ENCODE data around the gene GCC2.

GRCh38 chr2:108449410-108450130 is 564 bp downstream of the GCC2 start:
- TF ChIP-seq, protein P1, sequence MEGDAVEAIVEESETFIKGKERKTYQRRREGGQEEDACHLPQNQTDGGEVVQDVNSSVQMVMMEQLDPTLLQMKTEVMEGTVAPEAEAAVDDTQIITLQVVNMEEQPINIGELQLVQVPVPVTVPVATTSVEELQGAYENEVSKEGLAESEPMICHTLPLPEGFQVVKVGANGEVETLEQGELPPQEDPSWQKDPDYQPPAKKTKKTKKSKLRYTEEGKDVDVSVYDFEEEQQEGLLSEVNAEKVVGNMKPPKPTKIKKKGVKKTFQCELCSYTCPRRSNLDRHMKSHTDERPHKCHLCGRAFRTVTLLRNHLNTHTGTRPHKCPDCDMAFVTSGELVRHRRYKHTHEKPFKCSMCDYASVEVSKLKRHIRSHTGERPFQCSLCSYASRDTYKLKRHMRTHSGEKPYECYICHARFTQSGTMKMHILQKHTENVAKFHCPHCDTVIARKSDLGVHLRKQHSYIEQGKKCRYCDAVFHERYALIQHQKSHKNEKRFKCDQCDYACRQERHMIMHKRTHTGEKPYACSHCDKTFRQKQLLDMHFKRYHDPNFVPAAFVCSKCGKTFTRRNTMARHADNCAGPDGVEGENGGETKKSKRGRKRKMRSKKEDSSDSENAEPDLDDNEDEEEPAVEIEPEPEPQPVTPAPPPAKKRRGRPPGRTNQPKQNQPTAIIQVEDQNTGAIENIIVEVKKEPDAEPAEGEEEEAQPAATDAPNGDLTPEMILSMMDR (IDR thresholded peaks at IDR 0.05): no peak
- no peak for TF ChIP-seq POLR2A (IDR thresholded peaks at IDR 0.05)
